PC-9 (cell line): ENCODE results near the gene NEB. TPM values are rescaled to one million over a fixed set of nuclear protein-coding genes. Genes with fewer than 3 reads are reported as not detected.
"Not testable (repeated sequence)": the region's sequence is repeated elsewhere in the genome, so short reads cannot be mapped to it uniquely, and the experiment has no call there.

ENCODE experiments used
- BruUV-seq: library from RNA; stranded (reverse); fragments of 400-500 nt; replicated peaks from 2 replicates; lab custom pipeline; 2021; lab: Mats Ljungman, UMichigan
- CTCF ChIA-PET: fragments of 300-600 bp; sonication (Branson Sonifier 250); formaldehyde crosslinking; loops from one replicate; lab custom pipeline; 2022; ENCODE audit warnings: antibody characterized with exemption; lab: Charles Lee
- POLR2A ChIA-PET: fragments of 300-600 bp; sonication (Branson Sonifier 250); formaldehyde crosslinking; loops from one replicate; lab custom pipeline; 2022; ENCODE audit warnings: antibody characterized with exemption; ENCODE audit not compliant: unreplicated experiment; lab: Charles Lee
- DNase-seq, 2 experiments: peaks; one replicate each; pipeline versions ENCODE4 v3.0.0 to v3.0.0-alpha.2; 2015 to 2022; ENCODE audit warnings: mixed read lengths in 1 of 2
- H2AFZ ChIP-seq: fragments of 200-600 bp; sonication (generic); 2 replicates; pipeline ENCODE4 v1.8.1; 2017; ENCODE audit warnings: antibody characterized with exemption
- H3F3A ChIP-seq: fragments of 200-600 bp; sonication (generic); 2 replicates; pipeline ENCODE4 v1.8.1; 2017; ENCODE audit warnings: antibody characterized with exemption, mild to moderate bottlenecking, low read depth; ENCODE audit not compliant: insufficient read depth
- H3K27ac ChIP-seq: fragments of 200-600 bp; sonication (generic); 2 replicates; pipeline ENCODE4 v1.6.1; 2016; ENCODE audit warnings: mixed run types
- H3K27me3 ChIP-seq: fragments of 200-600 bp; sonication (generic); 2 replicates; pipeline ENCODE4 v1.6.1; 2016; ENCODE audit warnings: low read depth, mixed run types; ENCODE audit not compliant: insufficient read depth
- H3K36me3 ChIP-seq: fragments of 200-600 bp; sonication (generic); 2 replicates; pipeline ENCODE4 v1.6.1; 2016; ENCODE audit warnings: low read depth, mixed run types
- H3K4me1 ChIP-seq: fragments of 200-600 bp; sonication (generic); replicated peaks from 2 replicates; pipeline ENCODE4 v1.6.1; 2016; ENCODE audit warnings: mixed run types; ENCODE audit not compliant: insufficient read depth
- H3K4me2 ChIP-seq: fragments of 200-600 bp; sonication (generic); 2 replicates; pipeline ENCODE4 v1.6.1; 2017; ENCODE audit warnings: mixed run types
- H3K4me3 ChIP-seq: fragments of 200-600 bp; sonication (generic); 2 replicates; pipeline ENCODE4 v1.6.1; 2016; ENCODE audit warnings: mixed run types
- H3K79me2 ChIP-seq: fragments of 200-600 bp; sonication (generic); 2 replicates; pipeline ENCODE4 v1.6.1; 2017; ENCODE audit warnings: low read depth, mixed run types
- H3K9me2 ChIP-seq: fragments of 200-600 bp; sonication (generic); 2 replicates; pipeline ENCODE4 v1.8.1; 2017; ENCODE audit warnings: mild to moderate bottlenecking; ENCODE audit not compliant: insufficient read depth
- H3K9me3 ChIP-seq: fragments of 200-600 bp; sonication (generic); 2 replicates; pipeline ENCODE4 v1.8.1; 2016; ENCODE audit warnings: low read depth; ENCODE audit not compliant: insufficient read depth
- H4K20me1 ChIP-seq: fragments of 200-600 bp; sonication (generic); 2 replicates; pipeline ENCODE4 v1.8.1; 2017; ENCODE audit not compliant: insufficient read depth
- EZH2 ChIP-seq: fragments of 200-600 bp; sonication (generic); IDR thresholded peaks from 2 replicates; pipeline ENCODE4 v1.8.0; 2017; ENCODE audit warnings: antibody characterized with exemption, low read depth
- intact Hi-C: fragments of 100-400 bp; cut with micrococcal nuclease; formaldehyde crosslinking; loops from one replicate; pipeline ENCODE4 v1.10.0; 2022; ENCODE audit not compliant: unreplicated experiment
- total RNA-seq: library from RNA; stranded (reverse); gene quantifications from 2 replicates; pipeline ENCODE4 v1.2.3, GENCODE V29; 2021
- TF ChIP-seq, protein P1 (sequence below): fragments of 200-600 bp; sonication (generic); conservative IDR thresholded peaks from 2 replicates; pipeline ENCODE4 v1.6.1; 2017; ENCODE audit warnings: mixed run types, antibody characterized with exemption, mild to moderate bottlenecking, moderate library complexity

Gene NEB
- total RNA-seq, 1 experiment from 2014 or later = 0.15 TPM

DNA sequence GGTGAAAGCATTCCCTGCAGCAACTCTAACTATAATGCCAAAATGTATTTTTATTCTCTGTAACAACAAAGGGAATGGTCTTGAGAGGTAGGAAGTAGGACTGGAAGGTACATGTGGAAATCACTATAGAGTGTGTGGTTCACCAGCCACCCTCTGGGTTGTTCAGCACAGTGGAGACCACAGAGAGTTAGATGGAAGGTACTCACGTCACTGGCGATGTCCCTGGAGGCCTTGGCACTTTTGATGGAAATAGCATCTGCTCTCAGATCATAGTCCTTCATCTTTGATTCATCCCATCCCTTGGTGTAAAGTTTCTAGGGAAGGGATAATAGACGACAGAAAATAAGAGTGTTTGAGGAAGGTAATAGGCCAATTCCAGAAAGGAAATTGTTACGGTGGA lies 124.0 kb downstream of the NEB start:
- Histone ChIP-seq H3F3A (no peaks in the 10 kb centered on the region), H3K27me3 (no peaks in the 10 kb centered on the region), H3K27ac (no peak overlapping the region), H2AFZ (no peak overlapping the region), H4K20me1 (no peaks in the 10 kb centered on the region), H3K4me1 (no peaks in the 10 kb centered on the region), H3K9me3 (no peaks in the 10 kb centered on the region), H3K36me3 (no peaks in the 10 kb centered on the region), H3K4me3 (no peak overlapping the region), H3K4me2 (no peak overlapping the region), H3K9me2 (no peaks in the 10 kb centered on the region), H3K79me2 (no peaks in the 10 kb centered on the region)
- intact Hi-C loops = no loop called here
- POLR2A ChIA-PET = no interaction called here
- CTCF ChIA-PET = no interaction called here
- BruUV-seq = no TSS peak
- no peak for TF ChIP-seq EZH2
- TF ChIP-seq, protein P1, sequence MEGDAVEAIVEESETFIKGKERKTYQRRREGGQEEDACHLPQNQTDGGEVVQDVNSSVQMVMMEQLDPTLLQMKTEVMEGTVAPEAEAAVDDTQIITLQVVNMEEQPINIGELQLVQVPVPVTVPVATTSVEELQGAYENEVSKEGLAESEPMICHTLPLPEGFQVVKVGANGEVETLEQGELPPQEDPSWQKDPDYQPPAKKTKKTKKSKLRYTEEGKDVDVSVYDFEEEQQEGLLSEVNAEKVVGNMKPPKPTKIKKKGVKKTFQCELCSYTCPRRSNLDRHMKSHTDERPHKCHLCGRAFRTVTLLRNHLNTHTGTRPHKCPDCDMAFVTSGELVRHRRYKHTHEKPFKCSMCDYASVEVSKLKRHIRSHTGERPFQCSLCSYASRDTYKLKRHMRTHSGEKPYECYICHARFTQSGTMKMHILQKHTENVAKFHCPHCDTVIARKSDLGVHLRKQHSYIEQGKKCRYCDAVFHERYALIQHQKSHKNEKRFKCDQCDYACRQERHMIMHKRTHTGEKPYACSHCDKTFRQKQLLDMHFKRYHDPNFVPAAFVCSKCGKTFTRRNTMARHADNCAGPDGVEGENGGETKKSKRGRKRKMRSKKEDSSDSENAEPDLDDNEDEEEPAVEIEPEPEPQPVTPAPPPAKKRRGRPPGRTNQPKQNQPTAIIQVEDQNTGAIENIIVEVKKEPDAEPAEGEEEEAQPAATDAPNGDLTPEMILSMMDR = no peak
- no peak for DNase-seq

DNA sequence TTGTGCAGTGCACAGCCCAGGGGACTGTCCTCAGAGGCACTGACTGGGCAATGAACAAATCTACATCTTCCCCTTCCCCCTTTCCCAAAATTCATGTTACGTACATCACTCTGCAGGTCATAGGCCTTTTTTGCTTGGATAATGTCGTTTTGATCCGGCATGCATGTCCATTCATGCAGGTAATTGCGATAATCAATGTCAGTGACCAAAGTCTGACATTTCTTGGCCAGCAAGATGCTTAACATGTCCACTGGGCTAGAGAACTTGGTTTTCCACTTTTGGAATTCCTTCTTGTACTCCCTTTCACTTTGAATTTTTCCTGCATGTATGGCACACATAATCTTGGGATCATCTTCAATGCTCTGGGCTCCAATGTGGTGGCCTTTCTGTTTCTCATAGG lies 124.6 kb downstream of the NEB start:
- Histone ChIP-seq H4K20me1 (no peaks in the 10 kb centered on the region), H3K9me3 (no peaks in the 10 kb centered on the region), H3K36me3 (no peaks in the 10 kb centered on the region), H3K79me2 (no peaks in the 10 kb centered on the region), H2AFZ (no peak overlapping the region), H3K27me3 (no peaks in the 10 kb centered on the region), H3K27ac (no peak overlapping the region), H3K4me3 (no peak overlapping the region), H3K9me2 (no peaks in the 10 kb centered on the region), H3F3A (no peaks in the 10 kb centered on the region), H3K4me1 (no peaks in the 10 kb centered on the region), H3K4me2 (no peak overlapping the region)
- no peak for TF ChIP-seq EZH2
- TF ChIP-seq, protein P1 = no peak
- no peak for DNase-seq
- ChIA-PET POLR2A (no interaction called here), CTCF (no interaction called here)
- BruUV-seq = no TSS peak
- intact Hi-C loops = no loop called here

DNA sequence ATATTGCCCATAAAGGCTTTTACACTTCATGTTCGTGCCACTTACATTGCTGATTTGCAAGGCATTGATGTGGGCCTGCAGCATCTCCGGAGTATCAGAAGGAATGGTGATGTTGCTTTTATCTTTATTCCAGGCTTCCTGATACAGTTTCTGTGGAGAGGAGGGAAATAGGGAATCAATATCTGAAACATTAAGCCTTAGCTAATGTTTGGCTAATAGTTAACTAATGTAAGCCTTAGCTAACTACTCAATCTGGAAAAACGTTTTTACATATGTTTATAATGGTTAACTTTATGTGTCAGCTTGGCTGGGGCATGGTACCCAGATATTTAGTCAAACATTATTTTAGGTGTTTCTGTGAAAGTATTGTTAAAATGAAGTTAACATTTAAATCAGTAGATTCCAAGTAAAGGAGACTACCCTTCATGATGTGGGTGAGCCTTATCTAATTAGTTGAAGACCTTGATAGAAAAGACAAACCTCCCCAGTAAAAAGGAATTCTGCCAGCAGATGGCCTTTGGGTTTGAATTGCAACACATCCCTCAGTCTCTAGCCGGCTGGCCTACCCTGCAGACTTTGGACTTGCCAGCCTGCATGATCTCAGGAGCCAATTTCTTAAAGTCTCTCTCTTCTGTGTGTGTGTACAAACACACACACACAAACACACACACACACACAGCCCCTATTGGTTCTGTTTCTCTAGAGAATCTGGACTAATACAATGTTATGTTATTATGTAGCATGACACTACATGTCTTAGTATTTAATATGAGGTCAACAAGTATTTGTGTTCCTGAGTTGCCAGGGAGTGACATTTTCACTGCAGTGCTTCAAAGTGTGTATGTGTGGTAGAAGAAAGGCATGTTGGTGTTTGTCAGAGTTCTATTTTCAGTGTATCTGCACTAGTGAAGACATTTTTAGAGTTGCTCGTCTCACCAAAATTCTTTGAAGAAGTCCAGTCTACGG lies 126.5 kb downstream of the NEB start:
- H3K4me3 ChIP-seq, H3F3A ChIP-seq, CTCF ChIA-PET, H3K27me3 ChIP-seq, H3K4me2 ChIP-seq, H3K4me1 ChIP-seq, H4K20me1 ChIP-seq, H3K9me3 ChIP-seq, H3K9me2 ChIP-seq, H3K27ac ChIP-seq, H3K36me3 ChIP-seq, POLR2A ChIA-PET, H2AFZ ChIP-seq, BruUV-seq, DNase-seq, H3K79me2 ChIP-seq, intact Hi-C loops: not testable (repeated sequence)

DNA sequence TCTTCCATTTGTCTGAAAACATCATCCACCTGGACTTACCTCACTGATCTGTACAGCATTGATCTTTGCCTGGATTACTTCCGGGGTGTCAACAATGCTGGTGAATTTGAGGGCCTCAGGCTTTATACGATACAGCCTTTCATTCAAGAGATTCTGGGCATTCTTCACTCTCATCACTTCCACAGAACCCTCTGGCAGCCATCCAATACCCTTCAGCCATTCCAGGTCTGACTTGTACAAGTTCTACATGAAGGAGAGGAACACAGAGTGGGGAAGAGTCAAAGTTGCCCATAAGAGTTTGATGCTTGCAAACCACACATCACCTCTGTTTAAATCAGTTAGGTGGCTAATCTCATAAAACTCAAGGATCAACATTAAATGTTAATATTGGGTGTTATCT lies 130.7 kb downstream of the NEB start:
- H3K36me3 ChIP-seq, H3K79me2 ChIP-seq, POLR2A ChIA-PET, DNase-seq, CTCF ChIA-PET, H3K4me1 ChIP-seq, H3K27me3 ChIP-seq, H2AFZ ChIP-seq, intact Hi-C loops, H3K4me2 ChIP-seq, H3K9me3 ChIP-seq, H4K20me1 ChIP-seq, H3F3A ChIP-seq, H3K4me3 ChIP-seq, H3K27ac ChIP-seq, H3K9me2 ChIP-seq, BruUV-seq: not testable (repeated sequence)

DNA sequence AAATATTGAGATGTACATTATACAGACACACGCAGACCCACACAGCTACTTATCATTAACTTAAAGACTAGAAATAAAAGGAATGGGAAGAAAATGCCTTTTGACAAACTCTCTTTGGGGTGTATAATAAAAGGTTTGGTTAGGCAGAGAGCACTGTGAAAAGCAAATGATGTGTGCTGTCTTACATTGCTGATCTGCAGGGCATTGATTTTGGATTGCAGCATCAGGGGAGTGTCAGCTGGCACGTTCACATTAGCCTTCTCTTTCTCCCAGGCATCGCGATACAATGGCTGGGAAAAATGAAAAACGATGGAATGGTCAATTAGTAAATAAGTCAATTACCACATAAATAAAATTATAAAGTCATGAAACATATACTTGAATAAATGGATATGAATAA lies 131.9 kb downstream of the NEB start:
- DNase-seq, H3K79me2 ChIP-seq, H3K4me1 ChIP-seq, H3K27ac ChIP-seq, H3K9me2 ChIP-seq, H3K4me2 ChIP-seq, H3K9me3 ChIP-seq, intact Hi-C loops, H3K27me3 ChIP-seq, H3F3A ChIP-seq, H3K4me3 ChIP-seq, POLR2A ChIA-PET, CTCF ChIA-PET, H3K36me3 ChIP-seq, H4K20me1 ChIP-seq, BruUV-seq, H2AFZ ChIP-seq: not testable (repeated sequence)

DNA sequence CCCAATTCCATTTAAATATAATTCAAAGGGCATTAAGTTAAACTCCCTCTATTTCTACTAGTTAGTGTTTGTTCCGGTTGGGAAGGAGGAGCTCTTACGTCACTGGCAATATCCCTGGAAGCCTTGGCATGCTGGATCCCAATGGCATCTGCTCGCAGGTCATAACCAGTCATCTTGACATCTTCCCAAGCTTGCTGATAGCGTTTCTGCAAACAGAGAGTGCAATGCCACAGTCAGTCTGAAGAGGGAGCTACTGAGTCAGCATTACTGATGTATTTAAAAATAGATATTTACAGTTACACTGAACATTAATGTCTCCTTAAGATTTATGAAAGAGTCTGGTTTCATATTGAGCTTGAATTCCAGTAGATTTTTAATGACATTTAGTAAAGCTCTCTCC lies 132.5 kb downstream of the NEB start:
- intact Hi-C loops, H3F3A ChIP-seq, H2AFZ ChIP-seq, CTCF ChIA-PET, DNase-seq, BruUV-seq, H3K79me2 ChIP-seq, H3K9me3 ChIP-seq, H3K27ac ChIP-seq, POLR2A ChIA-PET, H3K36me3 ChIP-seq, H3K4me1 ChIP-seq, H3K27me3 ChIP-seq, H3K9me2 ChIP-seq, H4K20me1 ChIP-seq, H3K4me2 ChIP-seq, H3K4me3 ChIP-seq: not testable (repeated sequence)
